T-helper 17 cell (primary cell): ENCODE results near the gene NLRC5. TPM values are rescaled to one million over a fixed set of nuclear protein-coding genes. Genes with fewer than 3 reads are reported as not detected.

ENCODE experiments used
- ATAC-seq: fragments of 150-1000 bp; cut with Tn5 transposase; 2 replicates; pipeline ENCODE4 v1.10.0; 2021; ENCODE audit warnings: mild to moderate bottlenecking, moderate library complexity
- DNase-seq, 3 donors: peaks; one replicate each; pipeline versions ENCODE4 v3.0.0 to v3.0.0-alpha.2; 2020 to 2021
- H3K9me3 ChIP-seq: one replicate; pipeline ENCODE4 v1.7.0; 2013; ENCODE audit warnings: low read length, mild to moderate bottlenecking; ENCODE audit not compliant: control insufficient read depth, poor library complexity, severe bottlenecking
- H3K27ac Mint-ChIP-seq: one replicate; pipeline ENCODE4 v1.8.0; 2022; ENCODE audit warnings: mild to moderate bottlenecking, moderate library complexity, mixed read lengths
- H3K27me3 Mint-ChIP-seq: one replicate; pipeline ENCODE4 v1.8.0; 2022; ENCODE audit warnings: mixed read lengths
- H3K36me3 Mint-ChIP-seq: one replicate; pipeline ENCODE4 v1.8.0; 2022; ENCODE audit warnings: low read depth, mixed read lengths
- H3K4me1 Mint-ChIP-seq: one replicate; pipeline ENCODE4 v1.8.0; 2022; ENCODE audit warnings: mild to moderate bottlenecking, mixed read lengths
- H3K4me3 Mint-ChIP-seq: one replicate; pipeline ENCODE4 v1.8.0; 2022; ENCODE audit warnings: mild to moderate bottlenecking, moderate library complexity, mixed read lengths
- total RNA-seq, 4 donors: library from RNA in 2 of 4; stranded (reverse) in 2 of 4; gene quantifications; one replicate each; pipeline ENCODE4 v1.2.3 and lab custom pipeline; 2022 to 2026

The NLRC5 gene
- total RNA-seq, 2 donors from 2014 or later = 381 to 578 TPM

- Mint-ChIP-seq H3K27me3 (no peaks in the 10 kb centered on the region), H3K36me3 (peaks cover 3% of the 10 kb centered on the region), H3K4me3 (no peak overlapping the region), H3K4me1 (peaks cover 4% of the 10 kb centered on the region), H3K27ac (no peak overlapping the region)
- DNase-seq = no peak
- ATAC-seq = no peak
- no peaks in the 10 kb centered on the region for H3K9me3 ChIP-seq
Observed at GRCh38 chr16:57115514-57116182, 126.3 kb downstream of the NLRC5 start.

- ATAC-seq (no peak), DNase-seq (no peak)
- H3K27ac Mint-ChIP-seq = no peak overlapping the region
- H3K4me1 Mint-ChIP-seq = peaks cover 6% of the 10 kb centered on the region
- H3K4me3 Mint-ChIP-seq = no peak overlapping the region
- H3K36me3 Mint-ChIP-seq = peaks cover 3% of the 10 kb centered on the region
- no peaks in the 10 kb centered on the region for H3K27me3 Mint-ChIP-seq
- H3K9me3 ChIP-seq = no peaks in the 10 kb centered on the region
Observed at GRCh38 chr16:57118461-57119084, 129.2 kb downstream of the NLRC5 start.

GRCh38 chr16:57123216-57123973, 134.0 kb downstream of the NLRC5 start:
- Mint-ChIP-seq H3K27me3 (no peaks in the 10 kb centered on the region), H3K27ac (peak overlapping the region; percentile 88), H3K36me3 (no peaks in the 10 kb centered on the region), H3K4me3 (no peak overlapping the region), H3K4me1 (peaks cover 31% of the 10 kb centered on the region)
- ATAC-seq (no peak), DNase-seq (no peak)
- H3K9me3 ChIP-seq = no peaks in the 10 kb centered on the region

- peaks cover 37% of the 10 kb centered on the region for H3K4me1 Mint-ChIP-seq
- H3K36me3 Mint-ChIP-seq = peaks cover 3% of the 10 kb centered on the region
- no peak overlapping the region for H3K4me3 Mint-ChIP-seq
- ATAC-seq (no peak), DNase-seq (no peak)
- H3K27ac Mint-ChIP-seq = peak overlapping the region; percentile 88
- H3K27me3 Mint-ChIP-seq = no peaks in the 10 kb centered on the region
- H3K9me3 ChIP-seq = no peaks in the 10 kb centered on the region
Observed at GRCh38 chr16:57123974-57124674, 134.8 kb downstream of the NLRC5 start.

GRCh38 chr16:57125376-57125775, 136.0 kb downstream of the NLRC5 start:
- Mint-ChIP-seq H3K27ac (no peak overlapping the region), H3K27me3 (no peaks in the 10 kb centered on the region), H3K4me1 (peaks cover 41% of the 10 kb centered on the region), H3K36me3 (peaks cover 3% of the 10 kb centered on the region), H3K4me3 (no peak overlapping the region)
- DNase-seq = no peak
- no peak for ATAC-seq
- H3K9me3 ChIP-seq = no peaks in the 10 kb centered on the region

- H3K27ac Mint-ChIP-seq = no peak overlapping the region
- peaks cover 45% of the 10 kb centered on the region for H3K4me1 Mint-ChIP-seq
- no peak overlapping the region for H3K4me3 Mint-ChIP-seq
- ATAC-seq = no peak
- DNase-seq = no peak
- no peaks in the 10 kb centered on the region for H3K9me3 ChIP-seq
- no peaks in the 10 kb centered on the region for H3K27me3 Mint-ChIP-seq
- H3K36me3 Mint-ChIP-seq = peaks cover 3% of the 10 kb centered on the region
Observed at GRCh38 chr16:57125969-57126368, 136.6 kb downstream of the NLRC5 start.

GRCh38 chr16:57126411-57126810, 137.1 kb downstream of the NLRC5 start:
- Mint-ChIP-seq H3K27ac (no peak overlapping the region), H3K36me3 (peaks cover 3% of the 10 kb centered on the region), H3K27me3 (no peaks in the 10 kb centered on the region), H3K4me1 (peaks cover 45% of the 10 kb centered on the region), H3K4me3 (no peak overlapping the region)
- no peak for ATAC-seq
- DNase-seq = no peak
- no peaks in the 10 kb centered on the region for H3K9me3 ChIP-seq

DNA sequence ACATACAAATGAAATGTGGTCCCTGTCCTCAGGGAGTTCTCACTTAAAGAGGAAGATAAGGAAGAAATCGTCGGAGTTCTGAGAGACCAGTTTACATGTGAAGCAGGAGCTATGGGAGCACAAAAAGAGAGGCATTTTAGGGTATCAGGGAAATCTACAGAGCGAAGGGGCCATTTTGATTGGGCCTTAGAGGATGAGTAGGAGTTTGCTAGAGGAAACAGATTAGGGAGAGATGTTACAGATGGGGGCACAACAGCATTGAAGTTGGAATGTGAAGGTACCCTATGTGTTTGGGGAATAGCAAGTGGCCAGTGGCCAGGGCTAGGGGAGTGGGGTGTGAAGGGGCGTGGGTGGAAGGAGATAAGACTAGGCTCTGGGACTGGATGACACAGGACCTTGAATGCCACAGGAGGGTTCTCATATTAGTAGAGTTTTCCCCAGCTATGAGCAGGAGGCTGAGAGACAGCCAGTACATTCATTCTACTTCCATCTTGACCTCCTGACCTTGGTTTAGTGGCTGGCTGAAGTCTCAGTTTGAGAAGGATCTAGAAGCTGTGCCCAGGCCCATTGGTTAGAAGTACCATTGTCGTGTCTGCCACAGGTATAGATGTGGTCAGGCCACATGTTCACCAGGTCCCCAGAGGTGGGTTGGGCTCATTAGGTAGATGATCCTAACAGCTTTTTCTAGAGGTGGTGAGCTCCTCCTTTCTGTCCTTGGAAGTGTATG, 137.8 kb downstream of the NLRC5 start:
- DNase-seq = no peak
- H3K27ac Mint-ChIP-seq = peak overlapping the region; percentile 78
- peaks cover 51% of the 10 kb centered on the region for H3K4me1 Mint-ChIP-seq
- no peak for ATAC-seq
- H3K9me3 ChIP-seq = no peaks in the 10 kb centered on the region
- H3K36me3 Mint-ChIP-seq = peaks cover 3% of the 10 kb centered on the region
- H3K27me3 Mint-ChIP-seq = no peaks in the 10 kb centered on the region
- H3K4me3 Mint-ChIP-seq = no peak overlapping the region

DNA sequence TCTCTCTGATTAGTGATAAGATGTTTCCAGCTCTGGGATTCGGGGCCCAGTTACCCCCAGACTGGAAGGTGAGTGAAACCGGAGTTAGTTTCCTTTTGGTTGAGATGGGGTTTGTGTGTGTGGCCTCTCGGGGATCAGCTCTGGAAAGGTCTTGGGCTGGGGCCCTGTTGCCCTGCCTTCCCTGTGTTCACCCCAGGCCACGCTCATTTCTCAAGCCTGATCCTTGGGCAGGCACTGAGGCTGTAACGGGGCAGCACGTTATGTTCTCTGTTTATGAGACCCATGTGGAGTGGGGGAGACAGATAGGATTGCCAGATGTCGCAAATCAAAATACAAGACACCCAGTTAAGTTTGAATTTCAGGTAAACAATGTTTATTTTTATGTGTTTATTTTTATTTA, 138.5 kb downstream of the NLRC5 start:
- Mint-ChIP-seq H3K36me3 (peaks cover 3% of the 10 kb centered on the region), H3K27ac (peak overlapping the region; percentile 78), H3K4me3 (no peak overlapping the region), H3K27me3 (no peaks in the 10 kb centered on the region), H3K4me1 (peaks cover 54% of the 10 kb centered on the region)
- DNase-seq (no peak), ATAC-seq (no peak)
- no peaks in the 10 kb centered on the region for H3K9me3 ChIP-seq

DNA sequence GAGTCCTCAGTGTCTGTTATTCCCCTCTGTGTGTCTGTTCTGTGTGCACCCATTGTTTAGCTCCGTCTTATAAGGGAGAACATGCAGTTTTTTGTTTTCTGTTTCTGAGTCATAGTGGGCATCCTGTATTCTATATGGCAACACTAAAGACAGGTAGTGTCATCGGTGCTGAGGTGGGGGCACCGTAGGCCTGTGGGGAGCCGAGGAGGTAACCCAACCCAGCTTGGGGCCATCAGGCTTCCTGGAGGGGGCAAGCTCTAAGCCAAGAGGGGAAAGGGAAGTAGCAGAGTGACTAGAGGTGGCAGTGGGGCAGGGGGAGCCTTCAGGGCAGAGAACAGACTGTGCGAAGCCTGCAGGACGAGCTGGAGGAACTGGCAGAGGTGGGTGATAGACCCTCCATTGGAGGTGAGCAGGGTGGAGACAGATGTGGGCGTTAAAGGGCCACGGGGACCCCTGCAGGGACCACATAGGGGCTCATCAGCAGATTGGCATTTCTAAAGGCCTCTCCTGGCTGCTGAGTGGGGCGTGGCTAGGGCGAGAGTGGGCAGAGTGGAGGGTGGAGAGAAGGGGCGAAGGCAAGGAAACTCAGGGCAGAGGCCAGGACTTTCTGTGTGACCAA, 139.5 kb downstream of the NLRC5 start:
- H3K4me3 Mint-ChIP-seq = peak overlapping the region; percentile 75
- peak overlapping the region; percentile 91 for H3K27ac Mint-ChIP-seq
- peak; percentile 71 for ATAC-seq
- peaks cover 54% of the 10 kb centered on the region for H3K4me1 Mint-ChIP-seq
- no peaks in the 10 kb centered on the region for H3K27me3 Mint-ChIP-seq
- DNase-seq = no peak
- no peaks in the 10 kb centered on the region for H3K9me3 ChIP-seq
- H3K36me3 Mint-ChIP-seq = peaks cover 3% of the 10 kb centered on the region

- no peak for DNase-seq
- Mint-ChIP-seq H3K36me3 (peaks cover 3% of the 10 kb centered on the region), H3K4me1 (peaks cover 66% of the 10 kb centered on the region), H3K27me3 (no peaks in the 10 kb centered on the region), H3K4me3 (peak overlapping the region; percentile 63), H3K27ac (peak overlapping the region; percentile 91)
- no peaks in the 10 kb centered on the region for H3K9me3 ChIP-seq
- no peak for ATAC-seq
Observed at GRCh38 chr16:57130950-57131321, 141.6 kb downstream of the NLRC5 start.

DNA sequence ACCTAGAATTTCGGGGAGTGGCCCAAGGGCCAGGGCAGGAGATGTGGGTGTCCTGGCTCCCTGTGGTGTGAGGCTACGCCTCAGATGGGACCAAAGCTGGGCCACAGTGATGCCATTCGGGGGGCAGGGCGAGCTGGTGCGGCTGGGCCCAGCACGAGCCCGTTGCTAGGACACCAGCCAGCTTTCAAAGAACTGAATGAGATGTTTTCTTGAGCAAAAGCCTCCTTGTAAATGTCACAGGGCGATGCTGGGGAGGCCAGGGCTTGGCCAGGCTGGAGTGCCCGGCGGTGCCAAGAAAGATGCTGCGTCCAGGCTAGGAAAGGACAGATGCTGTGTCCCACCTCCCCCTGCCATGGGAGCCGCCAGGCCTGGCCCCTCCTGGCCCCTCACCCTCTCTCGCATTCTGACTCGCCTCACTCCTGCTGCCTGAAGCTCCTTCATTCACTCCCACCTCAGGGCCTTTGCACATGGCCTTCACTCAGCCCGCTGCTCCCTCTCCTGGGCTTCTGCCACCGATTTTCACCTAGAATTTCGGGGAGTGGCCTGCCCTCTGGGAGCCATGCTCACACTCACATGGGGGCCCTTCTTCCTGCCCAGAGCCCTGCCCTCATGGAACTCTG, 142.1 kb downstream of the NLRC5 start:
- no peaks in the 10 kb centered on the region for H3K27me3 Mint-ChIP-seq
- ATAC-seq (no peak), DNase-seq (no peak)
- H3K36me3 Mint-ChIP-seq = peaks cover 3% of the 10 kb centered on the region
- H3K27ac Mint-ChIP-seq = peak overlapping the region; percentile 91
- no peaks in the 10 kb centered on the region for H3K9me3 ChIP-seq
- H3K4me1 Mint-ChIP-seq = peaks cover 66% of the 10 kb centered on the region
- no peak overlapping the region for H3K4me3 Mint-ChIP-seq
